Kidney (tissue), 14 donors: ENCODE results near the gene PPP2R2C. TPM values are rescaled to one million over a fixed set of nuclear protein-coding genes. Genes with fewer than 3 reads are reported as not detected.

Experiments
- DNase-seq, 5 donors: peaks; one replicate each; pipeline ENCODE4 v3.0.0-alpha.2; 2013 to 2020
- FAIRE-seq: peaks from 2 replicates; lab custom pipeline; 2012; peaks lifted over from hg19 to GRCh38; lab: Jason Lieb, UNC
- H3K27ac ChIP-seq, 2 donors: one replicate each; pipeline ENCODE4 v1.7.0; 2013; ENCODE audit warnings: low read depth in 2 of 2, low read length in 2 of 2, inconsistent platforms in 1 of 2
- H3K27me3 ChIP-seq: one replicate; pipeline ENCODE4 v1.7.1; 2013; ENCODE audit warnings: low read length, inconsistent platforms; ENCODE audit not compliant: control insufficient read depth, insufficient read depth
- H3K36me3 ChIP-seq, 3 donors: one replicate each; pipeline versions ENCODE4 v1.7.0 to v1.7.1; 2013; ENCODE audit warnings: low read length in 3 of 3, control low read depth in 1 of 3, inconsistent platforms in 1 of 3; ENCODE audit not compliant: insufficient read depth in 3 of 3, control insufficient read depth in 2 of 3
- H3K4me1 ChIP-seq, 3 donors: one replicate each; pipeline versions ENCODE4 v1.7.0 to v1.7.1; 2013; ENCODE audit warnings: low read length in 3 of 3, inconsistent platforms in 1 of 3, low read depth in 1 of 3; ENCODE audit not compliant: control insufficient read depth in 2 of 3, insufficient read depth in 2 of 3
- H3K4me3 ChIP-seq, 3 donors: one replicate each; pipeline versions ENCODE4 v1.7.0 to v1.8.1; 2013; ENCODE audit warnings: low read length in 3 of 3, control low read depth in 1 of 3, inconsistent platforms in 1 of 3
- H3K9ac ChIP-seq, 3 donors: one replicate each; pipeline versions ENCODE4 v1.7.0 to v1.7.1; 2013; ENCODE audit warnings: low read length in 3 of 3, control low read depth in 1 of 3, inconsistent platforms in 1 of 3
- H3K9me3 ChIP-seq, 3 donors: one replicate each; pipeline versions ENCODE4 v1.7.0 to v1.7.1; 2013; ENCODE audit warnings: low read length in 3 of 3, control low read depth in 1 of 3, inconsistent platforms in 1 of 3; ENCODE audit not compliant: control insufficient read depth in 2 of 3, insufficient read depth in 1 of 3
- CTCF ChIP-seq: IDR thresholded peaks from 3 replicates; pipeline ENCODE4 v1.5.1; 2012; ENCODE audit warnings: mild to moderate bottlenecking, moderate library complexity, borderline replicate concordance; ENCODE audit not compliant: insufficient read depth; ENCODE audit errors: extremely low read depth
- intact Hi-C: fragments of 100-400 bp; cut with DNase I; formaldehyde crosslinking; loops from one replicate; pipeline ENCODE4 v1.11.1; 2022
- polyA plus RNA-seq: library from polyadenylated mRNA; stranded (reverse); fragments of 350-450 nt; fragmentation: Illumina TruSeq; extraction: RNeasy Lipid Tissue Mini Kit (QIAGEN cat#74804); gene quantifications from one replicate; pipeline ENCODE4 v1.2.3, GENCODE V29; 2014; ENCODE audit warnings: low read depth, low replicate concordance; ENCODE audit not compliant: insufficient read depth
- total RNA-seq: library from RNA; stranded (reverse); fragmentation: NEBNext Ultra II Directional; extraction: Animal tissue kit (Norgen Biotek cat#: 25700); gene quantifications from one replicate; pipeline ENCODE4 v1.2.1, GENCODE V29; 2021
- donor health status: control.
- donor health status: control.
- donor health status: control.
- donor health status: control.
- donor health status: control.
- donor health status: DM: yes; HTN: yes; CAD: no.
- donor health status: Normal renal cell carcinoma (clear cell type).

The PPP2R2C gene
- total and polyA plus RNA-seq, 2 donors from 2014 or later = 0.39 to 0.82 TPM

GRCh38 chr4:6371271-6371670 lies 101.1 kb downstream of the PPP2R2C start:
- H3K36me3 ChIP-seq = no peaks in the 10 kb centered on the region
- H3K4me1 ChIP-seq = no peaks in the 10 kb centered on the region
- H3K4me3 ChIP-seq = no peak overlapping the region
- intact Hi-C loops = no loop called here
- DNase-seq (peak in 1 of 5 donors; percentile 48), FAIRE-seq (no peak)
- TF ChIP-seq CTCF = no peak
- H3K27me3 ChIP-seq = no peaks in the 10 kb centered on the region
- peaks cover 0 to 2% (median 0%) of the 10 kb centered on the region in 3 donors for H3K9me3 ChIP-seq
- H3K27ac ChIP-seq = no peak overlapping the region
- H3K9ac ChIP-seq = no peak overlapping the region

- DNase-seq (peak in 1 of 5 donors; percentile 53), FAIRE-seq (no peak)
- H3K4me1 ChIP-seq = no peaks in the 10 kb centered on the region
- no peak overlapping the region for H3K9ac ChIP-seq
- H3K36me3 ChIP-seq = no peaks in the 10 kb centered on the region
- no peak for TF ChIP-seq CTCF
- no peaks in the 10 kb centered on the region for H3K27me3 ChIP-seq
- H3K4me3 ChIP-seq = no peak overlapping the region
- peaks cover 0 to 2% (median 0%) of the 10 kb centered on the region in 3 donors for H3K9me3 ChIP-seq
- H3K27ac ChIP-seq = no peak overlapping the region
- intact Hi-C loops = no loop called here
Measured at GRCh38 chr4:6369924-6370645, 102.3 kb downstream of the PPP2R2C start.

GRCh38 chr4:6369511-6369910 lies 102.9 kb downstream of the PPP2R2C start:
- FAIRE-seq (no peak), DNase-seq (peak in 1 of 5 donors; percentile 54)
- no peak for TF ChIP-seq CTCF
- Histone ChIP-seq H3K9me3 (peaks cover 0 to 2% (median 0%) of the 10 kb centered on the region in 3 donors), H3K4me3 (no peak overlapping the region), H3K36me3 (no peaks in the 10 kb centered on the region), H3K27me3 (no peaks in the 10 kb centered on the region), H3K27ac (no peak overlapping the region), H3K4me1 (no peaks in the 10 kb centered on the region), H3K9ac (no peak overlapping the region)
- intact Hi-C loops = no loop called here
